HEK293T (cell line): ENCODE results near the gene PDE4B.

ENCODE experiments used
- CTCF ChIA-PET: fragments of 350-600 bp; formaldehyde crosslinking; extraction: SDS; loops from one replicate; lab custom pipeline; 2021; ENCODE audit warnings: antibody characterized with exemption, inconsistent platforms; lab: Yijun Ruan, JAX
- POLR2A ChIA-PET: fragments of 350-600 bp; formaldehyde crosslinking; extraction: SDS; loops from one replicate; lab custom pipeline; 2020; ENCODE audit warnings: antibody characterized with exemption, inconsistent platforms; lab: Yijun Ruan, JAX
- DNase-seq: peaks from one replicate; pipeline ENCODE4 v3.0.0; 2012; ENCODE audit warnings: mixed read lengths; ENCODE audit errors: extremely low spot score
- ARNT ChIP-seq: fragments of 450-650 bp; IDR thresholded peaks from 2 replicates; pipeline ENCODE4 v1.6.1; 2017; ENCODE audit warnings: mild to moderate bottlenecking
- BHLHE40 ChIP-seq: fragments of 450-650 bp; IDR thresholded peaks from 2 replicates; pipeline ENCODE4 v1.6.1; 2016; ENCODE audit warnings: mild to moderate bottlenecking, moderate library complexity, borderline replicate concordance
- CTBP1 ChIP-seq: fragments of 450-650 bp; IDR thresholded peaks from 2 replicates; pipeline ENCODE4 v1.6.1; 2016; ENCODE audit warnings: borderline replicate concordance
- ELF4 ChIP-seq: fragments of 450-650 bp; IDR thresholded peaks from 2 replicates; pipeline ENCODE4 v1.6.1; 2017; ENCODE audit warnings: antibody characterized with exemption
- FOXA1 ChIP-seq: fragments of 450-650 bp; IDR thresholded peaks from 2 replicates; pipeline ENCODE4 v1.6.1; 2016; ENCODE audit warnings: mild to moderate bottlenecking
- FOXK2 ChIP-seq: fragments of 450-650 bp; IDR thresholded peaks from 2 replicates; pipeline ENCODE4 v1.6.1; 2016; ENCODE audit warnings: mild to moderate bottlenecking
- FOXM1 ChIP-seq: fragments of 450-650 bp; IDR thresholded peaks from 2 replicates; pipeline ENCODE4 v1.6.1; 2017; ENCODE audit warnings: mild to moderate bottlenecking, borderline replicate concordance
- HDGF ChIP-seq: fragments of 450-650 bp; IDR thresholded peaks from 2 replicates; pipeline ENCODE4 v1.6.1; 2017; ENCODE audit warnings: antibody characterized with exemption, borderline replicate concordance
- LEF1 ChIP-seq: fragments of 450-650 bp; IDR thresholded peaks from 2 replicates; pipeline ENCODE4 v1.6.1; 2017; ENCODE audit warnings: mild to moderate bottlenecking, borderline replicate concordance
- NFRKB ChIP-seq: fragments of 450-650 bp; IDR thresholded peaks from 2 replicates; pipeline ENCODE4 v1.6.1; 2016; ENCODE audit warnings: mild to moderate bottlenecking, moderate library complexity
- SP1 ChIP-seq: fragments of 450-650 bp; IDR thresholded peaks from 2 replicates; pipeline ENCODE4 v1.6.1; 2017
- SUZ12 ChIP-seq: fragments of 450-650 bp; IDR thresholded peaks from 2 replicates; pipeline ENCODE4 v1.6.1; 2016; ENCODE audit warnings: mild to moderate bottlenecking
- TARDBP ChIP-seq: fragments of 450-650 bp; IDR thresholded peaks from 2 replicates; pipeline ENCODE4 v1.6.1; 2016
- ZNF384 ChIP-seq: fragments of 450-650 bp; IDR thresholded peaks from 2 replicates; pipeline ENCODE4 v1.6.1; 2016
- TF ChIP-seq, protein P1 (sequence below): fragments of 450-650 bp; IDR thresholded peaks from 2 replicates; pipeline ENCODE4 v1.6.1; 2016

PDE4B gene

DNA sequence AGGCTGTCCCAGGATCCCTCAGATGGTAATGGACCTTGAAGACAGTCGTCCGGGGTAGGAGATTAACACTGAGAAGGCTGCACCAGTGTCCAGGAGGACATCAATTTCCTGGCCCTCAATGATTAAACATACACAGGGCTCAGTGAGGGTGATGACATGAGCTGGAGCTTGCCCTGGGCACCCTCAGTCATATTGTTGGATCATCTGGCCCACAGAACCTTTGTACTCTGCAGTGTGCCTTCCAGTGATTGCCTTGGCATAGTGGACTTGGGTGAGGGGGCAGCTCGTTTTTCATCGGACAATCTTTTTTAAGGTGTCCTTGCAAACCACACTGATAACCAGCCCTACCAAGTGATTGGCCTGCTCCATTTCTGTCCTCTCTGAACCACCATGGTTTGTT is 630.1 kb downstream of the PDE4B start:
- TF ChIP-seq HDGF, result no peak
- TF ChIP-seq ARNT, result no peak
- TF ChIP-seq FOXK2, result no peak
- TF ChIP-seq ELF4, result no peak
- no peak for TF ChIP-seq NFRKB
- TF ChIP-seq ZNF384, result no peak
- no peak for TF ChIP-seq SP1
- no peak for TF ChIP-seq FOXA1
- no peak for TF ChIP-seq BHLHE40
- TF ChIP-seq, protein P1, sequence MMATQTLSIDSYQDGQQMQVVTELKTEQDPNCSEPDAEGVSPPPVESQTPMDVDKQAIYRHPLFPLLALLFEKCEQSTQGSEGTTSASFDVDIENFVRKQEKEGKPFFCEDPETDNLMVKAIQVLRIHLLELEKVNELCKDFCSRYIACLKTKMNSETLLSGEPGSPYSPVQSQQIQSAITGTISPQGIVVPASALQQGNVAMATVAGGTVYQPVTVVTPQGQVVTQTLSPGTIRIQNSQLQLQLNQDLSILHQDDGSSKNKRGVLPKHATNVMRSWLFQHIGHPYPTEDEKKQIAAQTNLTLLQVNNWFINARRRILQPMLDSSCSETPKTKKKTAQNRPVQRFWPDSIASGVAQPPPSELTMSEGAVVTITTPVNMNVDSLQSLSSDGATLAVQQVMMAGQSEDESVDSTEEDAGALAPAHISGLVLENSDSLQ, result no peak
- TF ChIP-seq FOXM1, result no peak
- TF ChIP-seq SUZ12, result no peak
- TF ChIP-seq LEF1, result no peak
- no peak for TF ChIP-seq TARDBP
- TF ChIP-seq CTBP1, result no peak
- CTCF ChIA-PET, result no interaction called here
- POLR2A ChIA-PET, result no interaction called here
- no peak for DNase-seq
